Neural cell (in vitro differentiated cells): ENCODE measurements around the gene KNG1. TPM values are rescaled to one million over a fixed set of nuclear protein-coding genes. Genes with fewer than 3 reads are reported as not detected.

Experiments
- H2AFZ ChIP-seq: fragments of 200-600, 300-800 bp; sonication (generic), shearing (Covaris generic); 2 replicates; pipeline ENCODE4 v1.6.0; 2014; ENCODE audit warnings: low read depth, mild to moderate bottlenecking, antibody characterized with exemption, low read length, moderate library complexity
- H3F3A ChIP-seq: fragments of 200-600 bp; shearing (Covaris generic); 2 replicates; pipeline ENCODE4 v1.6.1; 2016; ENCODE audit warnings: mild to moderate bottlenecking, moderate library complexity, mixed read lengths, antibody characterized with exemption, low read length; ENCODE audit not compliant: insufficient read depth, poor library complexity, severe bottlenecking
- H3K27ac ChIP-seq: fragments of 200-600, 300-800 bp; sonication (generic), shearing (Covaris generic); 2 replicates; pipeline ENCODE4 v1.5.1; 2014; ENCODE audit warnings: mild to moderate bottlenecking, low read length, moderate library complexity
- H3K27me3 ChIP-seq: fragments of 300-800, 200-600 bp; sonication (generic), shearing (Covaris generic); 2 replicates; pipeline ENCODE4 v1.6.0; 2014; ENCODE audit warnings: mild to moderate bottlenecking, low read depth, low read length, moderate library complexity; ENCODE audit not compliant: insufficient read depth
- H3K36me3 ChIP-seq: fragments of 300-800, 200-600 bp; sonication (generic), shearing (Covaris generic); 2 replicates; pipeline ENCODE4 v1.5.1; 2014; ENCODE audit warnings: mild to moderate bottlenecking, antibody characterized with exemption, low read length, moderate library complexity; ENCODE audit not compliant: insufficient read depth
- H3K4me2 ChIP-seq: fragments of 300-800, 200-600 bp; sonication (generic), shearing (Covaris generic); 2 replicates; pipeline ENCODE4 v1.6.0; 2014; ENCODE audit warnings: mild to moderate bottlenecking, low read length
- H3K4me3 ChIP-seq: fragments of 300-800, 200-600 bp; sonication (generic), shearing (Covaris generic); 2 replicates; pipeline ENCODE4 v1.5.1; 2014; ENCODE audit warnings: mild to moderate bottlenecking, low read length, moderate library complexity
- H3K79me2 ChIP-seq: fragments of 200-600 bp; shearing (Covaris generic); replicated peaks from 2 replicates; pipeline ENCODE4 v1.6.0; 2014; ENCODE audit warnings: mild to moderate bottlenecking, low read length, moderate library complexity; ENCODE audit not compliant: insufficient read depth
- H3K9ac ChIP-seq: fragments of 300-800, 200-600 bp; sonication (generic), shearing (Covaris generic); 2 replicates; pipeline ENCODE4 v1.6.1; 2016; ENCODE audit warnings: mild to moderate bottlenecking, low read length, mixed read lengths
- H3K9me2 ChIP-seq: fragments of 200-600 bp; shearing (Covaris generic); 2 replicates; pipeline ENCODE4 v1.6.1; 2016; ENCODE audit warnings: mild to moderate bottlenecking, low read length, mixed read lengths; ENCODE audit not compliant: insufficient read depth
- H3K9me3 ChIP-seq: fragments of 200-600, 300-800 bp; sonication (generic), shearing (Covaris generic); 2 replicates; pipeline ENCODE4 v1.6.1; 2016; ENCODE audit warnings: mild to moderate bottlenecking, mixed run types, low read length, moderate library complexity, mixed read lengths
- H4K20me1 ChIP-seq: fragments of 200-600 bp; shearing (Covaris generic); 2 replicates; pipeline ENCODE4 v1.6.1; 2016; ENCODE audit warnings: mild to moderate bottlenecking, mixed run types; ENCODE audit not compliant: insufficient read depth
- EP300 ChIP-seq: fragments of 450-650 bp; conservative IDR thresholded peaks from 2 replicates; pipeline ENCODE4 v1.6.1; 2014; ENCODE audit warnings: antibody characterized with exemption, mild to moderate bottlenecking, moderate library complexity; ENCODE audit not compliant: poor library complexity, severe bottlenecking
- EZH2 ChIP-seq: fragments of 200-600, 300-800 bp; shearing (Covaris generic), sonication (generic); IDR thresholded peaks from 2 replicates; pipeline ENCODE4 v1.6.1; 2014; ENCODE audit warnings: antibody characterized with exemption, low read length, borderline replicate concordance, mild to moderate bottlenecking; ENCODE audit not compliant: insufficient read depth, poor library complexity, severe bottlenecking
- MXI1 ChIP-seq: fragments of 450-650 bp; conservative IDR thresholded peaks from 2 replicates; pipeline ENCODE4 v1.6.1; 2014; ENCODE audit warnings: antibody characterized with exemption, mild to moderate bottlenecking; ENCODE audit not compliant: poor library complexity, severe bottlenecking
- POLR2AphosphoS5 ChIP-seq: IDR thresholded peaks from 2 replicates; pipeline ENCODE4 v1.6.1; 2012
- RAD21 ChIP-seq: fragments of 450-650 bp; conservative IDR thresholded peaks from 2 replicates; pipeline ENCODE4 v1.6.1; 2014; ENCODE audit warnings: antibody characterized with exemption, mild to moderate bottlenecking, moderate library complexity
- SMC3 ChIP-seq: fragments of 450-650 bp; conservative IDR thresholded peaks from 2 replicates; pipeline ENCODE4 v1.6.1; 2014; ENCODE audit warnings: antibody characterized with exemption, mild to moderate bottlenecking, moderate library complexity; ENCODE audit not compliant: poor library complexity
- TAF1 ChIP-seq: IDR thresholded peaks from 2 replicates; pipeline ENCODE4 v1.6.1; 2012; ENCODE audit warnings: low read depth
- polyA plus RNA-seq: library from polyadenylated mRNA; depleted of rRNA; stranded (reverse); fragments of >200 nt; gene quantifications from 2 replicates; pipeline ENCODE4 v1.2.3, GENCODE V29; 2014
- TF ChIP-seq, protein P1 (sequence below): IDR thresholded peaks from 2 replicates; pipeline ENCODE4 v1.6.1; 2012; ENCODE audit warnings: borderline replicate concordance
- TF ChIP-seq, protein P2 (sequence below): fragments of 450-650 bp; IDR thresholded peaks from 2 replicates; pipeline ENCODE4 v1.5.1; 2014; ENCODE audit warnings: antibody characterized with exemption, mild to moderate bottlenecking, moderate library complexity; ENCODE audit not compliant: poor library complexity, severe bottlenecking

Gene KNG1
- polyA plus RNA-seq, 1 donor from 2014 or later, result not detected

DNA sequence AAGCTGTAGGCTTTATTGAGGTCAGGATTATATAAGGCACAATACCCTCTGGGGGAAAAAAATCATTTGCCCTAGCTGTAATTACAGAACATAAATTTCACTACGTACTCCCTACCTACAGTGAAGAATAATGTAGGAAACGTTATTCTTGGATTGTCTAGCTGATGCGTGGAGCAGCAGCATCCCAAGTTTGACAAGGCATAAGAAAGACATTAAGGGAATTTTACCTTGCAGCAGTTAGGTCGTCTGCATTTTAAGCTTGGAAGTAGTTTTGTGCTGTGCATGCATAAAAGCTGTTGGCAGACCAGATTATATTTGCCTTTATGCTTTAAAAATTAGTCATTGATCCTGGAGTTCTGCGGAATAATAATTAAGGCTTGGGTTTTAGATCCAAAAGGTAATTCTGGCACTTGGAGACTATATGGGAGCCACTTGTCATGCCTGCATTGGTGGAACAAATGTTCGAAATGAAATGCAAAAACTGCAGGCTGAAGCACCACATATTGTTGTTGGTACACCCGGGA is 68.4 kb downstream of the KNG1 start:
- H3K27me3 ChIP-seq, result no peaks in the 10 kb centered on the region
- H3K4me2 ChIP-seq, result peak overlapping the region; percentile 89
- TF ChIP-seq TAF1 (no peak), POLR2AphosphoS5 (no peak), MXI1 (no peak), RAD21 (no peak), SMC3 (no peak), EZH2 (no peak)
- TF ChIP-seq, protein P1, sequence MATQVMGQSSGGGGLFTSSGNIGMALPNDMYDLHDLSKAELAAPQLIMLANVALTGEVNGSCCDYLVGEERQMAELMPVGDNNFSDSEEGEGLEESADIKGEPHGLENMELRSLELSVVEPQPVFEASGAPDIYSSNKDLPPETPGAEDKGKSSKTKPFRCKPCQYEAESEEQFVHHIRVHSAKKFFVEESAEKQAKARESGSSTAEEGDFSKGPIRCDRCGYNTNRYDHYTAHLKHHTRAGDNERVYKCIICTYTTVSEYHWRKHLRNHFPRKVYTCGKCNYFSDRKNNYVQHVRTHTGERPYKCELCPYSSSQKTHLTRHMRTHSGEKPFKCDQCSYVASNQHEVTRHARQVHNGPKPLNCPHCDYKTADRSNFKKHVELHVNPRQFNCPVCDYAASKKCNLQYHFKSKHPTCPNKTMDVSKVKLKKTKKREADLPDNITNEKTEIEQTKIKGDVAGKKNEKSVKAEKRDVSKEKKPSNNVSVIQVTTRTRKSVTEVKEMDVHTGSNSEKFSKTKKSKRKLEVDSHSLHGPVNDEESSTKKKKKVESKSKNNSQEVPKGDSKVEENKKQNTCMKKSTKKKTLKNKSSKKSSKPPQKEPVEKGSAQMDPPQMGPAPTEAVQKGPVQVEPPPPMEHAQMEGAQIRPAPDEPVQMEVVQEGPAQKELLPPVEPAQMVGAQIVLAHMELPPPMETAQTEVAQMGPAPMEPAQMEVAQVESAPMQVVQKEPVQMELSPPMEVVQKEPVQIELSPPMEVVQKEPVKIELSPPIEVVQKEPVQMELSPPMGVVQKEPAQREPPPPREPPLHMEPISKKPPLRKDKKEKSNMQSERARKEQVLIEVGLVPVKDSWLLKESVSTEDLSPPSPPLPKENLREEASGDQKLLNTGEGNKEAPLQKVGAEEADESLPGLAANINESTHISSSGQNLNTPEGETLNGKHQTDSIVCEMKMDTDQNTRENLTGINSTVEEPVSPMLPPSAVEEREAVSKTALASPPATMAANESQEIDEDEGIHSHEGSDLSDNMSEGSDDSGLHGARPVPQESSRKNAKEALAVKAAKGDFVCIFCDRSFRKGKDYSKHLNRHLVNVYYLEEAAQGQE, result no peak
- TF ChIP-seq, protein P2, sequence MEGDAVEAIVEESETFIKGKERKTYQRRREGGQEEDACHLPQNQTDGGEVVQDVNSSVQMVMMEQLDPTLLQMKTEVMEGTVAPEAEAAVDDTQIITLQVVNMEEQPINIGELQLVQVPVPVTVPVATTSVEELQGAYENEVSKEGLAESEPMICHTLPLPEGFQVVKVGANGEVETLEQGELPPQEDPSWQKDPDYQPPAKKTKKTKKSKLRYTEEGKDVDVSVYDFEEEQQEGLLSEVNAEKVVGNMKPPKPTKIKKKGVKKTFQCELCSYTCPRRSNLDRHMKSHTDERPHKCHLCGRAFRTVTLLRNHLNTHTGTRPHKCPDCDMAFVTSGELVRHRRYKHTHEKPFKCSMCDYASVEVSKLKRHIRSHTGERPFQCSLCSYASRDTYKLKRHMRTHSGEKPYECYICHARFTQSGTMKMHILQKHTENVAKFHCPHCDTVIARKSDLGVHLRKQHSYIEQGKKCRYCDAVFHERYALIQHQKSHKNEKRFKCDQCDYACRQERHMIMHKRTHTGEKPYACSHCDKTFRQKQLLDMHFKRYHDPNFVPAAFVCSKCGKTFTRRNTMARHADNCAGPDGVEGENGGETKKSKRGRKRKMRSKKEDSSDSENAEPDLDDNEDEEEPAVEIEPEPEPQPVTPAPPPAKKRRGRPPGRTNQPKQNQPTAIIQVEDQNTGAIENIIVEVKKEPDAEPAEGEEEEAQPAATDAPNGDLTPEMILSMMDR, result no peak
- no peaks in the 10 kb centered on the region for H3K9me3 ChIP-seq
- H3K27ac ChIP-seq, result no peak overlapping the region
- peaks cover 38% of the 10 kb centered on the region for H3K36me3 ChIP-seq
- H3K4me3 ChIP-seq, result peak overlapping the region; percentile 77
- H2AFZ ChIP-seq, result no peak overlapping the region
- H3K79me2 ChIP-seq, result peaks cover 44% of the 10 kb centered on the region
- peak overlapping the region; percentile 99 for H3K9ac ChIP-seq
- peaks cover 52% of the 10 kb centered on the region for H4K20me1 ChIP-seq
- H3K9me2 ChIP-seq, result no peaks in the 10 kb centered on the region
- H3F3A ChIP-seq, result peaks cover 17% of the 10 kb centered on the region

GRCh38 chr3:186786922-186787321 is 69.8 kb downstream of the KNG1 start:
- Histone ChIP-seq H3K4me3 (peak overlapping the region; percentile 77), H3K79me2 (peaks cover 44% of the 10 kb centered on the region), H3K36me3 (peaks cover 38% of the 10 kb centered on the region), H3K27ac (no peak overlapping the region), H3K27me3 (no peaks in the 10 kb centered on the region), H3K9me2 (no peaks in the 10 kb centered on the region), H4K20me1 (peaks cover 52% of the 10 kb centered on the region), H3F3A (peaks cover 17% of the 10 kb centered on the region), H2AFZ (no peak overlapping the region), H3K9ac (no peak overlapping the region), H3K4me2 (peak overlapping the region; percentile 89), H3K9me3 (no peaks in the 10 kb centered on the region)
- TF ChIP-seq, protein P1, result no peak
- TF ChIP-seq MXI1 (no peak), EZH2 (no peak), EP300 (no peak), POLR2AphosphoS5 (no peak), SMC3 (no peak), TAF1 (no peak), RAD21 (no peak)
- TF ChIP-seq, protein P2, result no peak
